Cardiac fibroblast (primary cell): ENCODE data around the gene CFDP1.

ENCODE experiments used
- DNase-seq, 2 donors: peaks; one replicate each; pipeline versions ENCODE4 v3.0.0 to v3.0.0-alpha.2; 2010; ENCODE audit warnings: low read depth in 2 of 2
- H3K4me3 ChIP-seq, 2 donors: replicated peaks in 1 of 2; 1 replicate in 1 of 2; 2 replicates in 1 of 2; pipeline ENCODE4 v1.5.1; 2011; ENCODE audit warnings: low read depth in 2 of 2, low read length in 2 of 2, mild to moderate bottlenecking in 2 of 2, moderate library complexity in 1 of 2
- TF ChIP-seq, protein P1 (sequence below): IDR thresholded peaks from one replicate; pipeline ENCODE4 v1.5.1; 2011; ENCODE audit warnings: low read depth, mild to moderate bottlenecking, low read length, inconsistent platforms

CFDP1 gene

GRCh38 chr16:75244225-75244809, 189.0 kb downstream of the CFDP1 start:
- DNase-seq: peak; percentile 59 to 86
- H3K4me3 ChIP-seq: no peak overlapping the region
- TF ChIP-seq, protein P1, sequence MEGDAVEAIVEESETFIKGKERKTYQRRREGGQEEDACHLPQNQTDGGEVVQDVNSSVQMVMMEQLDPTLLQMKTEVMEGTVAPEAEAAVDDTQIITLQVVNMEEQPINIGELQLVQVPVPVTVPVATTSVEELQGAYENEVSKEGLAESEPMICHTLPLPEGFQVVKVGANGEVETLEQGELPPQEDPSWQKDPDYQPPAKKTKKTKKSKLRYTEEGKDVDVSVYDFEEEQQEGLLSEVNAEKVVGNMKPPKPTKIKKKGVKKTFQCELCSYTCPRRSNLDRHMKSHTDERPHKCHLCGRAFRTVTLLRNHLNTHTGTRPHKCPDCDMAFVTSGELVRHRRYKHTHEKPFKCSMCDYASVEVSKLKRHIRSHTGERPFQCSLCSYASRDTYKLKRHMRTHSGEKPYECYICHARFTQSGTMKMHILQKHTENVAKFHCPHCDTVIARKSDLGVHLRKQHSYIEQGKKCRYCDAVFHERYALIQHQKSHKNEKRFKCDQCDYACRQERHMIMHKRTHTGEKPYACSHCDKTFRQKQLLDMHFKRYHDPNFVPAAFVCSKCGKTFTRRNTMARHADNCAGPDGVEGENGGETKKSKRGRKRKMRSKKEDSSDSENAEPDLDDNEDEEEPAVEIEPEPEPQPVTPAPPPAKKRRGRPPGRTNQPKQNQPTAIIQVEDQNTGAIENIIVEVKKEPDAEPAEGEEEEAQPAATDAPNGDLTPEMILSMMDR: no peak
